Endodermal cell (in vitro differentiated cells): ENCODE results near the gene LCE2D. TPM values are rescaled to one million over a fixed set of nuclear protein-coding genes. Genes with fewer than 3 reads are reported as not detected.
"Not testable (repeated sequence)": the region's sequence is repeated elsewhere in the genome, so short reads cannot be mapped to it uniquely, and the experiment has no call there.

ENCODE experiments used
- DNase-seq: peaks from one replicate; pipeline ENCODE4 v3.0.0-alpha.2; 2017
- H3K27ac ChIP-seq: 2 replicates; pipeline ENCODE4 v1.5.1; 2013; ENCODE audit warnings: mild to moderate bottlenecking, low read depth, low read length, moderate library complexity
- H3K27me3 ChIP-seq: 2 replicates; pipeline ENCODE4 v1.6.1; 2013; ENCODE audit warnings: mild to moderate bottlenecking, low read length, moderate library complexity; ENCODE audit not compliant: insufficient read depth, control insufficient read depth, poor library complexity, severe bottlenecking
- H3K36me3 ChIP-seq: 2 replicates; pipeline ENCODE4 v1.7.0; 2013; ENCODE audit warnings: mild to moderate bottlenecking, low read length, moderate library complexity; ENCODE audit not compliant: control insufficient read depth, insufficient read depth
- H3K4me1 ChIP-seq: one replicate; pipeline ENCODE4 v1.7.0; 2013; ENCODE audit warnings: low read length; ENCODE audit not compliant: control insufficient read depth, insufficient read depth
- H3K4me3 ChIP-seq: 2 replicates; pipeline ENCODE4 v1.5.1; 2013; ENCODE audit warnings: mild to moderate bottlenecking, low read length, moderate library complexity
- H3K9ac ChIP-seq: 2 replicates; pipeline ENCODE4 v1.6.1; 2013; ENCODE audit warnings: mild to moderate bottlenecking, low read length, moderate library complexity; ENCODE audit not compliant: poor library complexity, severe bottlenecking; ENCODE audit errors: extremely low read depth
- H3K9me3 ChIP-seq: 2 replicates; pipeline ENCODE4 v1.6.1; 2013; ENCODE audit warnings: mild to moderate bottlenecking, low read length, moderate library complexity; ENCODE audit not compliant: control insufficient read depth
- H3K27ac Mint-ChIP-seq: 2 replicates; pipeline ENCODE4 v1.8.0; 2020; ENCODE audit warnings: mixed read lengths
- H3K27me3 Mint-ChIP-seq: 2 replicates; pipeline ENCODE4 v1.8.0; 2021; ENCODE audit warnings: mild to moderate bottlenecking, mixed read lengths; ENCODE audit not compliant: insufficient read depth
- H3K36me3 Mint-ChIP-seq: 2 replicates; pipeline ENCODE4 v1.8.0; 2020; ENCODE audit warnings: low read depth, mixed read lengths
- H3K4me1 Mint-ChIP-seq: 2 replicates; pipeline ENCODE4 v1.8.0; 2020; ENCODE audit warnings: mixed read lengths
- H3K4me3 Mint-ChIP-seq: 2 replicates; pipeline ENCODE4 v1.8.0; 2020; ENCODE audit warnings: mild to moderate bottlenecking, moderate library complexity, mixed read lengths
- H3K9me3 Mint-ChIP-seq: 2 replicates; pipeline ENCODE4 v1.8.0; 2020; ENCODE audit warnings: mild to moderate bottlenecking, mixed read lengths
- CTCF ChIP-seq: fragments of 200-600 bp; sonication (generic); conservative IDR thresholded peaks from 2 replicates; pipeline ENCODE4 v1.5.0; 2021; ENCODE audit warnings: antibody characterized with exemption, mild to moderate bottlenecking
- WGBS, 2 experiments: methylation state at CpG; one replicate each; pipeline versions ENCODE4 v1.1.5 to v1.1.7; 2013; ENCODE audit warnings: missing lambda C conversion rate in 2 of 2, mixed read lengths in 1 of 2; ENCODE audit not compliant: insufficient coverage in 1 of 2, insufficient read length in 1 of 2; 5-methylcytosine and 5-hydroxymethylcytosine counted together
- total RNA-seq, 2 donors: library from RNA; stranded (reverse); fragmentation: NEBNext Ultra II Directional in 1 of 2; extraction: Animal tissue kit (Norgen Biotek cat#: 25700) in 1 of 2; gene quantifications; 2 replicates in 1 of 2; 3 replicates in 1 of 2; pipeline ENCODE4 v1.2.1, GENCODE V29; 2021

The LCE2D gene
- total RNA-seq, 2 donors from 2014 or later = not detected

GRCh38 chr1:152681616-152682015, 18.4 kb downstream of the LCE2D start:
- Histone ChIP-seq H3K36me3 (no peaks in the 10 kb centered on the region), H3K27me3 (no peaks in the 10 kb centered on the region), H3K4me3 (peak overlapping the region; percentile 23), H3K9me3 (peaks cover 87% of the 10 kb centered on the region), H3K9ac (no peak overlapping the region), H3K4me1 (no peaks in the 10 kb centered on the region), H3K27ac (no peak overlapping the region)
- WGBS, 2 experiments = 47 to 62% methylated on average over 1 of the region's 2 CpGs
- peaks cover 95% of the 10 kb centered on the region for H3K9me3 Mint-ChIP-seq
- no peaks in the 10 kb centered on the region for H3K27me3 Mint-ChIP-seq
- no peak overlapping the region for H3K4me3 Mint-ChIP-seq
- H3K4me1 Mint-ChIP-seq = no peaks in the 10 kb centered on the region
- DNase-seq = no peak
- H3K36me3 Mint-ChIP-seq = no peaks in the 10 kb centered on the region
- no peak for TF ChIP-seq CTCF
- H3K27ac Mint-ChIP-seq = no peak overlapping the region

DNA sequence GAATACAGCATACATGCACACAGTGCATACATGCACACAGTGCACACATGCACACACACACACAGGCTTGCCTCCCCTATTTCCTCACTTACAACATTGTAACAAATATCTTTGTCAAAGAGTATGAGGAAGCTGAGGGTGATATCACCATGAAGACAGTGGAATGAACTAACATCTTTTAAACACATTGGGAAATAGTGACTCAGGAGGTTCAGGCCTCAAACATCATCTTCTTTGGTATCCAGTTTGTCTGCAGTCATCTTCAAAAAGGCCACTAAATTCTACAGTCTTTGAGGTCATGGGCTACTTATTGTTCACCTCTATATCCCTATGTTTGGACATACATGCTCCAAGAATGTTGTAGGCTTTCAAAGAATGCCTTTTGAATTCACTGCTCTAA, 20.7 kb downstream of the LCE2D start:
- TF ChIP-seq CTCF = no peak
- H3K4me1 ChIP-seq = no peaks in the 10 kb centered on the region
- H3K27me3 Mint-ChIP-seq = no peaks in the 10 kb centered on the region

DNA sequence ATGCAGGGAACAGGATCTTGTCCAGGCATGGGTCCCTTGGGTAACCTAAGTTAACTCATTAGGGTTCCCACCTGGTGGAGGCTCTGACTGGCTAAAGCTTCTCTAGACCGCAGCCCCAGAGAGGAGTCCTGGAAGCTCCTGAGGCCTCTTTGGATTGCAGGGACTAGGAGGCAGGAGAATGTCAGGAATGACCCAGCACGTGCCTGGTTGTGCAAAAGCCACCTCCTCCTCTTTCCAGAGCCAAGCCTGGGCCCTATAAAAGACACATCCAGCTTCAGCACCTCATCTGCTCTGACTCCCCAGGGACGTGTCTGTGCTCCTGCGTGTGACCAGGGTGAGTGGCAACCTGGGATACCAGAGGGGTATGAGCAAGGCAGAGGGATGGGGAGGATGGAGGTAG, 22.6 kb downstream of the LCE2D start, which contains the start of gene LCE2B:
Gene LCE2B (plus strand): TSS at position 301 of the 400 bp plus-strand sequence. CDS start 721 bp downstream, outside the sequence.
- H3K36me3 ChIP-seq, H3K27me3 ChIP-seq, DNase-seq, H3K36me3 Mint-ChIP-seq, H3K4me3 ChIP-seq, H3K4me3 Mint-ChIP-seq, H3K4me1 ChIP-seq, H3K9ac ChIP-seq, H3K27ac Mint-ChIP-seq, H3K4me1 Mint-ChIP-seq, H3K27ac ChIP-seq, H3K27me3 Mint-ChIP-seq: not testable (repeated sequence)
- peaks cover 96% of the 10 kb centered on the region for H3K9me3 Mint-ChIP-seq
- 50% methylated on average over 3 of the region's 4 CpGs; no CpG with 5 or more reads in 1 of the 2 experiments for WGBS, 2 experiments
- H3K9me3 ChIP-seq = peaks cover 62% of the 10 kb centered on the region

More for the DNA sequence above, 20.7 kb downstream of the LCE2D start:
- Mint-ChIP-seq H3K9me3 (peaks cover 96% of the 10 kb centered on the region), H3K36me3 (no peaks in the 10 kb centered on the region), H3K27ac (no peak overlapping the region), H3K4me3 (no peak overlapping the region), H3K4me1 (no peaks in the 10 kb centered on the region)
- Histone ChIP-seq H3K9me3 (peaks cover 82% of the 10 kb centered on the region), H3K27ac (no peak overlapping the region), H3K9ac (no peak overlapping the region), H3K4me3 (peak overlapping the region; percentile 7), H3K27me3 (no peaks in the 10 kb centered on the region), H3K36me3 (no peaks in the 10 kb centered on the region)
- DNase-seq = no peak
